Lower lobe of right lung (tissue), 2 donors: ENCODE results near the gene AKAP3. TPM values are rescaled to one million over a fixed set of nuclear protein-coding genes. Genes with fewer than 3 reads are reported as not detected.

Source experiments
- ATAC-seq, 2 donors: fragments of 200-7000 bp; cut with Tn5 transposase; one replicate each; pipeline ENCODE4 v1.9.1; 2020 to 2022; ENCODE audit warnings: mild to moderate bottlenecking in 2 of 2, moderate library complexity in 2 of 2
- DNase-seq: peaks from one replicate; pipeline ENCODE4 v3.0.0-alpha.2; 2020
- H3K27ac ChIP-seq: fragments of 200-600 bp; one replicate; pipeline ENCODE4 v1.8.0; 2022
- H3K27me3 ChIP-seq: fragments of 200-600 bp; one replicate; pipeline ENCODE4 v1.8.0; 2022; ENCODE audit warnings: low read depth
- H3K36me3 ChIP-seq: fragments of 200-600 bp; one replicate; pipeline ENCODE4 v1.8.0; 2022; ENCODE audit warnings: mild to moderate bottlenecking
- H3K4me1 ChIP-seq: fragments of 200-600 bp; one replicate; pipeline ENCODE4 v1.8.0; 2022
- H3K4me3 ChIP-seq: fragments of 200-600 bp; one replicate; pipeline ENCODE4 v1.8.0; 2022; ENCODE audit warnings: mild to moderate bottlenecking
- H3K9me3 ChIP-seq: fragments of 200-600 bp; one replicate; pipeline ENCODE4 v1.8.0; 2022
- intact Hi-C: fragments of 100-400 bp; cut with DNase I; formaldehyde crosslinking; loops from one replicate; pipeline ENCODE4 v1.11.0; 2022
- total RNA-seq: library from RNA; stranded (reverse); fragmentation: NEBNext Ultra II Directional; extraction: Animal tissue kit (Norgen Biotek cat#: 25700); gene quantifications from one replicate; pipeline ENCODE4 v1.2.1, GENCODE V29; 2021
- TF ChIP-seq, protein P1 (sequence below): fragments of 200-600 bp; IDR thresholded peaks from one replicate; pipeline ENCODE4 v1.8.0; 2022; ENCODE audit warnings: antibody characterized with exemption, mild to moderate bottlenecking
- donor health status: DM: no; HTN: yes; CAD: no; lungs with severe emphysema.

The AKAP3 gene
- total RNA-seq, 1 donor from 2014 or later = 3.2 TPM

GRCh38 chr12:4587108-4587507 lies 61.7 kb downstream of the AKAP3 start:
- TF ChIP-seq, protein P1, sequence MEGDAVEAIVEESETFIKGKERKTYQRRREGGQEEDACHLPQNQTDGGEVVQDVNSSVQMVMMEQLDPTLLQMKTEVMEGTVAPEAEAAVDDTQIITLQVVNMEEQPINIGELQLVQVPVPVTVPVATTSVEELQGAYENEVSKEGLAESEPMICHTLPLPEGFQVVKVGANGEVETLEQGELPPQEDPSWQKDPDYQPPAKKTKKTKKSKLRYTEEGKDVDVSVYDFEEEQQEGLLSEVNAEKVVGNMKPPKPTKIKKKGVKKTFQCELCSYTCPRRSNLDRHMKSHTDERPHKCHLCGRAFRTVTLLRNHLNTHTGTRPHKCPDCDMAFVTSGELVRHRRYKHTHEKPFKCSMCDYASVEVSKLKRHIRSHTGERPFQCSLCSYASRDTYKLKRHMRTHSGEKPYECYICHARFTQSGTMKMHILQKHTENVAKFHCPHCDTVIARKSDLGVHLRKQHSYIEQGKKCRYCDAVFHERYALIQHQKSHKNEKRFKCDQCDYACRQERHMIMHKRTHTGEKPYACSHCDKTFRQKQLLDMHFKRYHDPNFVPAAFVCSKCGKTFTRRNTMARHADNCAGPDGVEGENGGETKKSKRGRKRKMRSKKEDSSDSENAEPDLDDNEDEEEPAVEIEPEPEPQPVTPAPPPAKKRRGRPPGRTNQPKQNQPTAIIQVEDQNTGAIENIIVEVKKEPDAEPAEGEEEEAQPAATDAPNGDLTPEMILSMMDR = no peak
- Histone ChIP-seq H3K9me3 (no peaks in the 10 kb centered on the region), H3K4me3 (no peak overlapping the region), H3K27ac (no peak overlapping the region), H3K4me1 (no peaks in the 10 kb centered on the region), H3K27me3 (no peaks in the 10 kb centered on the region), H3K36me3 (no peaks in the 10 kb centered on the region)
- ATAC-seq (no peak), DNase-seq (no peak)
- intact Hi-C loops = no loop called here

DNA sequence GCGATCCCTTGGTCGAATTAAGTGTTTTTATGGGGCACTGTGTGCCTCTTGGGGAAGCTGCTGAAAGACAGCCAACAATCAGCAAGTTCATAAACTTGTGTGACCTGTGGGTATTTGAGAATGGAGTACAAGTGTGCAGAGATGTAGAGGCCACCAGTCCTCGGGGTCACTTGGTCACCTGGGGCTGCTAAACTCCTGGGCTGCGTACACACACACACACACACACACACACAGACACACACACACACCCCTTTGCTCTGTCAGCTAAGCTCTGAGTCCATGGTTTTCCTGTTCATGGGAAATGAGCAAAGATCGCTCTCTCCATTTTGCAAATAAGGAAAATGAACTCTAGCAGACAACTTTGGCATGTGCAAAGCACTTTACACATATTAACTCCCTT lies 62.4 kb downstream of the AKAP3 start:
- no peaks in the 10 kb centered on the region for H3K27me3 ChIP-seq
- H3K4me3 ChIP-seq = no peak overlapping the region
- H3K4me1 ChIP-seq = no peaks in the 10 kb centered on the region
- H3K9me3 ChIP-seq = no peaks in the 10 kb centered on the region
- TF ChIP-seq, protein P1 = no peak
- no peaks in the 10 kb centered on the region for H3K36me3 ChIP-seq
- ATAC-seq (no peak), DNase-seq (no peak)
- intact Hi-C loops = no loop called here
- no peak overlapping the region for H3K27ac ChIP-seq

GRCh38 chr12:4584896-4585295 lies 64.0 kb downstream of the AKAP3 start:
- intact Hi-C loops = no loop called here
- TF ChIP-seq, protein P1 = no peak

DNA sequence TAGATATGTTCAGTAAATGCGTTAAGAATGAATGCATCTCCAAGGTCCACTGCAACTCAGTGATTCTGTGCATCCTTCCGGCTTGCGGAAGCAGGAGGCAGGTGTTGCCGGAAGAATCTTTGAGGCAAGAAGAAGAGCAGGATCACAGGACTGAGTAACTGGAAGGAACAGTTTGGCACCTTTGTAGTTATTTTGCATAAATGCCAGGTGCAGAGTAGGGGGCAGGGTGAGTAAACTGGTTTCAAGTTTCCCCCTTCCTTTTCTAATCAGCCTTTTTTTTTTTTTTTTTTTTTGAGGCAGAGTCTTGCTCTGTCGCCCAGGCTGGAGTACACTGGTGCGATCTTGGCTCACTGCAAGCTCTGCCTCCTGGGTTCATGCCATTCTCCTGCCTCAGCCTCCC lies 64.6 kb downstream of the AKAP3 start:
- Histone ChIP-seq H3K4me3 (no peak overlapping the region), H3K4me1 (peaks cover 6% of the 10 kb centered on the region), H3K9me3 (no peaks in the 10 kb centered on the region), H3K36me3 (no peaks in the 10 kb centered on the region), H3K27ac (no peak overlapping the region), H3K27me3 (no peaks in the 10 kb centered on the region)
- no peak for ATAC-seq
- TF ChIP-seq, protein P1 = no peak
- intact Hi-C loops = no loop called here
- no peak for DNase-seq

More at GRCh38 chr12:4584896-4585295, 64.0 kb downstream of the AKAP3 start:
- Histone ChIP-seq H3K27me3 (no peaks in the 10 kb centered on the region), H3K9me3 (no peaks in the 10 kb centered on the region), H3K27ac (no peak overlapping the region), H3K4me3 (no peak overlapping the region), H3K36me3 (no peaks in the 10 kb centered on the region), H3K4me1 (peaks cover 3% of the 10 kb centered on the region)
- ATAC-seq (no peak), DNase-seq (no peak)

- ATAC-seq (peak in 1 of 2 donors; percentile 15), DNase-seq (no peak)
- Histone ChIP-seq H3K27me3 (no peaks in the 10 kb centered on the region), H3K9me3 (no peaks in the 10 kb centered on the region), H3K27ac (no peak overlapping the region), H3K4me3 (no peak overlapping the region), H3K4me1 (peaks cover 10% of the 10 kb centered on the region), H3K36me3 (no peaks in the 10 kb centered on the region)
- TF ChIP-seq, protein P1 = no peak
- intact Hi-C loops = no loop called here
Observed at GRCh38 chr12:4580281-4580688, 68.6 kb downstream of the AKAP3 start.
